H54 (cell line): Measurements from ENCODE around the gene ALDH1A1.
A peak's percentile ranks its signal among the peaks of the same experiment; 100 is the strongest.

Experiments used
- DNase-seq: peaks from one replicate; pipeline ENCODE4 v3.0.0; 2011; ENCODE audit warnings: low spot score, mixed read lengths; ENCODE audit not compliant: insufficient read length
- FAIRE-seq: peaks from 3 replicates; lab custom pipeline; 2011; peaks lifted over from hg19 to GRCh38; lab: Jason Lieb, UNC
- POLR2A ChIP-seq: IDR thresholded peaks from 2 replicates; pipeline ENCODE4 v1.6.1; 2011; ENCODE audit warnings: low read depth, mild to moderate bottlenecking, low read length

Gene ALDH1A1

GRCh38 chr9:72960446-72960845 is 7.6 kb upstream of the ALDH1A1 start:
- FAIRE-seq (no peak), DNase-seq (no peak)
- no peak for TF ChIP-seq POLR2A

- no peak for TF ChIP-seq POLR2A
- FAIRE-seq = no peak
Measured at GRCh38 chr9:72958485-72959281, 5.8 kb upstream of the ALDH1A1 start.

GRCh38 chr9:72955571-72955970 is 2.7 kb upstream of the ALDH1A1 start:
- no peak for DNase-seq
- no peak for TF ChIP-seq POLR2A
- no peak for FAIRE-seq

More at GRCh38 chr9:72958485-72959281, 5.8 kb upstream of the ALDH1A1 start:
- no peak for DNase-seq

DNA sequence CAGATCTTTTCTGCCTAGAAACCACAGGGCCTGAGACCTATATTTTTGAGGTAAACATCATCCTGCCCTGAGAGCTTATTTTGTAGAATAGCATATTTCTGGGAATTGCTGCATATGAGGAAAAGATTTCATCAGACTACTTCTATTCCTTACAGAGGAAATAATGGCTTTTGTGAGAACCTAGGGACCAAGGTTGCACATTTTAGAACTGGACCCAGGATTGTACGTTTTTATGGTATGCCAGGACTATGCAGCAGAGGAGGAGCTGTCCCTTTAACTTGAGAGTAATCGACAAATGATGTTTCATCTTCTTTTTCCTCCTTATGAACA is 2.2 kb upstream of the ALDH1A1 start:
- no peak for FAIRE-seq

GRCh38 chr9:72954431-72955125 is 1.7 kb upstream of the ALDH1A1 start:
- FAIRE-seq = no peak
- no peak for TF ChIP-seq POLR2A
- DNase-seq = no peak

More for the DNA sequence above, 2.2 kb upstream of the ALDH1A1 start:
- no peak for TF ChIP-seq POLR2A
- no peak for DNase-seq

GRCh38 chr9:72952381-72952690 is 517 bp downstream of the ALDH1A1 start:
- DNase-seq (no peak), FAIRE-seq (no peak)
- TF ChIP-seq POLR2A = no peak

DNA sequence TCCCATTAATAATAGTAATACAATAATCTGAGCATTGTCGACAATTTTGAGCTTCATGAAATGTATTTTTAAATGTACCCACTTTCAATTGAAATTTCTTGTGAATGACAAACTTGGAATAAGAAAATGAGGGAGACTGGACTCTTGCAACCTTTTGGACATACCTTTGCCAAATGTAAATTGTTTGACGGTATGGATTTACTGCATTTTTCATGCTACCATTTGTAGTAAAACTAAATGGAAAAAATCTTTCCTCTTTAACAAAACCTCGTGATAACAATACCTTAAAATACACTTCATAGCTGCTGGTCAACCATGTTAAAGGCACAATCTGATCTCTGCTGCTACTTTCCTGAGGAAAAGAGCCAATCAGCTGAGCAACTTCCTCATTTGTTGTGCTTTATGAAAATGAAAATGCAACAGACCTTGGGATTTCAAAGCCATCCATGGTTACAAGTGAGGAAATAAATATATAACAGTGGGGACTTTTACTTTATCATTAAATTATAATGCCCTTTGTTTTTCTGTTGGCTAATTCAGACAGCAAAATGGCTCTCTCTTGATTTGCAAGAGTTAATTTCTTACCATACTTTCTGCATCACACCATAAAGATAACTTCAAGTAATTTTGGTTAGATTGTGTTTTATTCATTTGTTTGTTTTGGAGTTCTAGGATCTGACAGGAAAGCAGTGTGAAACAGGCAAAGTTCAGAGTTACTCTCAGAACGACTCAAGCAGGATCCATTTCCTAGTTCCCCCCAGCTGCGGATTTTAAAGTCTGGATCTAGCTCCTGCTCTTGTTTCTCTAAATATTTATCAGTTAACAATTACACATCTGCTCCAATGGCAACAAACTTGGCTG is 1.1 kb downstream of the ALDH1A1 start:
- DNase-seq (no peak), FAIRE-seq (no peak)
- TF ChIP-seq POLR2A = no peak

DNA sequence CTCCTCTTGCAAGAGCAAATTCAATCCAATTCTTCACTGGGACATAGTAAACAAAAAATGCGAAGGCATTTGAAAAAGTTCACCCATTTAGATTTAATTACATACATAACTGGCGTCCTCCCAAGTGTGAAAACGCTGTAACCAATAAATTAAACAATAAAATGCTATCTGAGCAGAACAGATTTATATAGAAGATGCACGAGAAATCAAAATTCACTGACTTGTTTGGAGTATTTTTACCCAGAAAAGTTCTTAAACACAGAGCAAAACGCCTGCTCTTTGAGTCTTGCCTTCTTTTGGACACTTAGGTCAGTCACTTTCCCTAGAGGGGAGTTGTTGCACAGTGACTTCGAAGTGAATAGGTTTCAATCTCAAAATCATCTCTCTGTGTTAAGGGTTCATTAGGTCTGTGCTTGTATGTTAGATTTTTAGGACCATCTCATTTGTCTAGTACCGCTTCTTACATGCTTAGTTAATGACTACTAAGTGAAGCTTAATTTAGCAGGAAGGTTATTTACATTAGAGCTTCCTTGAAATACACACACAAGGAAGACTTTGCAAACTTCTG is 1.9 kb downstream of the ALDH1A1 start:
- TF ChIP-seq POLR2A = no peak
- no peak for DNase-seq
- FAIRE-seq = no peak

- DNase-seq (no peak), FAIRE-seq (peak; percentile 45)
- TF ChIP-seq POLR2A = no peak
Measured at GRCh38 chr9:72949918-72950325, 2.9 kb downstream of the ALDH1A1 start.

DNA sequence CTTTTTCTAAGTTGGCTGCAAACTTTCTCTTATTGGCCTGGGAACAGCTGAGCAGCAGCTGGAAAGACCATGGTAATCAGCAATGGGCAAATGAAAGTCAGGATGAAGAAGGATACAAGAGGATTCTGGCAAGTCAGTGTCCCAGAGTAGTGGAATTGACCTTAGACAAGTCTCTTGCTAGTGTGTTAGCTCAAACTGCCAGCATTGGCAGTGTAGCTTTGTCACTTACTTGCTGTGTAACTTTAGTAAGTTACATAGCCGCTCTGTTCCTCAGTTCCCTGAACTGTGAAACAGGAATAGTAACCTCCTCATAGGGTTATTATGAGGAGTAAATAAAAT is 3.6 kb downstream of the ALDH1A1 start:
- no peak for DNase-seq
- TF ChIP-seq POLR2A = no peak
- FAIRE-seq = no peak

DNA sequence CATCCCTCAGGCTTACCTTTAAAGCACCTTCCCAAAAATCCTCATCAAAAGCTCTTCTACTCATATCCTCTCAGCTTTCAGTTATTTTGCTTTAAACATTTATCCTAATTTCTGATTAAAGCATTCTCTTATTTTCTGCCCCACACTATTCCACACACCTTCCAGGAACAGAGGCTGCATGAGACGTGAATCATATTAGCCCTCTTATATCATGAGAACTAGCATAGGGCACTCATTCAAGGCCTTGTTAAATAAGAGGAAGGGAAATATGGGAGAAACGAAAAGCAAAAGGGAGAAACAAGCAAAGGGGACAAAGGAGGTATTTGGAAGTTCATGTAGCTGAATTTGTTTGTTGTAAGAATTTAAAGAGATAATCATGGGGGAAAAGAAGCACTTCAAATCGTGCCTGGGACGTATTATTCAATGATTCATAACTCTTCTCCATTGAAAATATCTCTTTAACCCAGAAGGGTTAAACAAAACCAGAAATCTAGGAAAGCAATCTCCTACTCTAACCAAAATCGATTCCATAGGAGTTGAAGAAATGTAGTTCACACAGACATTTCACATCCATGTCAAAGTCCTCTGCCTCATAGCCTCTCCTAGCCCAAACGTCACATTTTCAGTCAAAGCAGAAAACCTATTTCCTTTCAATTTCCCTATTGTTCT is 4.1 kb downstream of the ALDH1A1 start:
- TF ChIP-seq POLR2A = no peak
- DNase-seq (no peak), FAIRE-seq (no peak)

DNA sequence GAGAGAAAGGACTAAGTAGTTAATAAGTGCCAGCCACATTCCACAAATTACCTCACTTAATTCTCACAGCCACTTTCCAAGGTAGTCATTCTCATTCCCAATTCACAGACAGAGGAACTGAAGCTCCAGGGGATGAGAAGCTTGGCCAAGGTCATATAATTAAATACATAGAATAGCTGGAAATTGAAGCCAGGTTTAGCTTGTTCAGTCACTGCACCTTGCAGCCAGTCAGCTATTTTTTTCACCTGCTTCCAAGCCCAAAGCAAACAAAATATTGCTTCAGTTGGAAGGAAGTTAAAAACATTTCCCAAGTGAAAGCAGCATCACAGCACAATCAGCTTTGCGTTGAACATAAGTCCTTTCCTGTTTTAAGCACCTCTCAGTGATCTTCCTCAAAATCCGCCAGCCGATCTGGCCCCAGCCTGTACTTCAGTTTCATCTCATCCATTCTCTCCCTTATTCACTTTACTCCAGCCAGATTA is 4.8 kb downstream of the ALDH1A1 start:
- DNase-seq = no peak
- no peak for FAIRE-seq
- no peak for TF ChIP-seq POLR2A

- TF ChIP-seq POLR2A = no peak
- DNase-seq = no peak
- no peak for FAIRE-seq
Measured at GRCh38 chr9:72946821-72947220, 6.0 kb downstream of the ALDH1A1 start.
